IPS-18c (cell line): Measurements from ENCODE around the gene TLE4.
"Not testable (repeated sequence)": the region's sequence is repeated elsewhere in the genome, so short reads cannot be mapped to it uniquely, and the experiment has no call there.

Experiments used
- H3K4me3 ChIP-seq: 2 replicates; pipeline ENCODE4 v1.7.0; 2013; ENCODE audit warnings: low read depth, mild to moderate bottlenecking, low read length, moderate library complexity; ENCODE audit not compliant: insufficient read depth
- H3K9me3 ChIP-seq: one replicate; pipeline ENCODE4 v1.6.1; 2013; ENCODE audit warnings: mild to moderate bottlenecking, low read length, moderate library complexity; ENCODE audit not compliant: control insufficient read depth, insufficient read depth

TLE4 gene

GRCh38 chr9:79642671-79643070, 70.9 kb downstream of the TLE4 start:
- Histone ChIP-seq H3K4me3 (no peak overlapping the region), H3K9me3 (no peaks in the 10 kb centered on the region)

GRCh38 chr9:79644048-79644447, 72.3 kb downstream of the TLE4 start:
- Histone ChIP-seq H3K4me3 (no peak overlapping the region), H3K9me3 (no peaks in the 10 kb centered on the region)

GRCh38 chr9:79644601-79645000, 72.8 kb downstream of the TLE4 start:
- no peaks in the 10 kb centered on the region for H3K9me3 ChIP-seq
- no peak overlapping the region for H3K4me3 ChIP-seq

- Histone ChIP-seq H3K4me3 (no peak overlapping the region), H3K9me3 (no peaks in the 10 kb centered on the region)
These were observed 73.3 kb downstream of the TLE4 start for GRCh38 chr9:79645110-79645509.

GRCh38 chr9:79646096-79646495, 74.3 kb downstream of the TLE4 start:
- no peaks in the 10 kb centered on the region for H3K9me3 ChIP-seq
- no peak overlapping the region for H3K4me3 ChIP-seq

- no peaks in the 10 kb centered on the region for H3K9me3 ChIP-seq
- no peak overlapping the region for H3K4me3 ChIP-seq
These were observed 79.6 kb downstream of the TLE4 start for GRCh38 chr9:79651251-79651795.

- H3K4me3 ChIP-seq: no peak overlapping the region
- H3K9me3 ChIP-seq: no peaks in the 10 kb centered on the region
These were observed 80.8 kb downstream of the TLE4 start for GRCh38 chr9:79652598-79652997.

GRCh38 chr9:79654591-79655382, 83.0 kb downstream of the TLE4 start:
- H3K9me3 ChIP-seq, H3K4me3 ChIP-seq: not testable (repeated sequence)

- Histone ChIP-seq H3K4me3 (no peak overlapping the region), H3K9me3 (no peaks in the 10 kb centered on the region)
These were observed 83.8 kb downstream of the TLE4 start for GRCh38 chr9:79655551-79655950.

GRCh38 chr9:79656169-79656568, 84.4 kb downstream of the TLE4 start:
- no peaks in the 10 kb centered on the region for H3K9me3 ChIP-seq

GRCh38 chr9:79657891-79658290, 86.1 kb downstream of the TLE4 start:
- H3K9me3 ChIP-seq: no peaks in the 10 kb centered on the region
- H3K4me3 ChIP-seq: no peak overlapping the region

More at GRCh38 chr9:79656169-79656568, 84.4 kb downstream of the TLE4 start:
- H3K4me3 ChIP-seq: no peak overlapping the region

- Histone ChIP-seq H3K4me3 (no peak overlapping the region), H3K9me3 (no peaks in the 10 kb centered on the region)
These were observed 87.2 kb downstream of the TLE4 start for GRCh38 chr9:79658926-79659325.

GRCh38 chr9:79660615-79661014, 88.8 kb downstream of the TLE4 start:
- Histone ChIP-seq H3K9me3 (no peaks in the 10 kb centered on the region), H3K4me3 (no peak overlapping the region)

GRCh38 chr9:79661279-79661678, 89.5 kb downstream of the TLE4 start:
- no peaks in the 10 kb centered on the region for H3K9me3 ChIP-seq
- no peak overlapping the region for H3K4me3 ChIP-seq

- H3K9me3 ChIP-seq: no peaks in the 10 kb centered on the region
- H3K4me3 ChIP-seq: peak overlapping the region; percentile 9; the same call in 1 of the 2 replicates
These were observed 90.2 kb downstream of the TLE4 start for GRCh38 chr9:79661886-79662536.

GRCh38 chr9:79662537-79662956, 90.8 kb downstream of the TLE4 start:
- no peaks in the 10 kb centered on the region for H3K9me3 ChIP-seq
- H3K4me3 ChIP-seq: no peak overlapping the region

- H3K9me3 ChIP-seq: no peaks in the 10 kb centered on the region
- H3K4me3 ChIP-seq: no peak overlapping the region
These were observed 91.5 kb downstream of the TLE4 start for GRCh38 chr9:79663300-79663699.

- Histone ChIP-seq H3K4me3 (no peak overlapping the region), H3K9me3 (no peaks in the 10 kb centered on the region)
These were observed 92.1 kb downstream of the TLE4 start for GRCh38 chr9:79663878-79664277.
